ENCODE results near the gene SH3GLB1.

The SH3GLB1 gene

DNA sequence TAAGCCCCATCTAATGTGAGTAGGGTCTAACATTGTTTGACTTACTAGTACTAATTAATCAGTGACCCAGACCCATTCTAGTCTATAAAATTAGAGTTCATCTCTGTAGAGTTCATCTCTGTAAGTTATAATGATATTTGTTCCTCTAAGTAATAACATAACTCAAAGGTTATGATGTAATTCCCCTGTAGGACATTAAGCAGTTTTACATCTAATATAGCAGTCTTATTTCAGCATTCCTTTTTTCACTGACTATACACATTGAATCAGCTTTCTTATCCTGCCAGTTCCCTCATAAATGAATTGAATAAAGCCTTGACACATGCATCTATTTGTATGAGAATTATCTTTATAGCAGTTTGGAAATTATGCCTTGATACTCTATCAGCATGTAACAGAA lies 90.9 kb downstream of the SH3GLB1 start:
- peaks cover 7% of the 10 kb centered on the region for H3K4me1 Mint-ChIP-seq

More for the DNA sequence above, 90.9 kb downstream of the SH3GLB1 start:
- no peak for TF ChIP-seq CTCF (IDR thresholded peaks at IDR 0.05)
- Mint-ChIP-seq H3K36me3 (ENCODE audit: low read depth) (no peaks in the 10 kb centered on the region), H3K27me3 (ENCODE audit: low read depth, poor library complexity) (no peaks in the 10 kb centered on the region), H3K27ac (no peak overlapping the region), H3K4me3 (no peak overlapping the region), H3K9me3 (no peaks in the 10 kb centered on the region)
- no peak for DNase-seq

Measured in nephron progenitor cell (in vitro differentiated cells).